HG02938 (cell line): ENCODE results near the gene PIGA.
A peak's percentile ranks its signal among the peaks of the same experiment; 100 is the strongest.
"Not testable (repeated sequence)": the region's sequence is repeated elsewhere in the genome, so short reads cannot be mapped to it uniquely, and the experiment has no call there.

ENCODE experiments used
- ATAC-seq: cut with Tn5 transposase; IDR thresholded peaks from one replicate; pipeline ENCODE4 v1.9.1; 2021; ENCODE audit warnings: mild to moderate bottlenecking, moderate library complexity; ENCODE audit not compliant: unreplicated experiment

The PIGA gene

GRCh38 chrX:15322072-15322471, 13.3 kb downstream of the PIGA start:
- ATAC-seq = no peak

DNA sequence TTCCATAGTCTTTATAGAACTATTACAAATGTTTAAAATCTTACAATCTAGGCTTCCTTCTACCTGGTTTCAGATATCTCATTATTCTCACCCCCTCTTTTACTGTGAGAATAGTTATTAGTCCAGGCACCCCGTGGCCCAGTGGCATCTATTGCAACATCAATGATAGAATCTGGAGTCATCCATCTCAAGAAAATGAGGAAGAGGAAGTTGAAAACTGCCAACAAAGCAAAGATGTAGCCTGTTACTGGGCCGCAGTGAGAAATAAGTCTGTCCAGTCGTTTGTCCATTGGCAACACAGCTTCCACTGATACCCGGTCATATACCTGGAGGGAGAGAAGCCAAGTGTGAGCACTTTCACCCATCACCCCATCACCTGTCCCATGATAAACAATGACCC, 13.9 kb downstream of the PIGA start:
- ATAC-seq = no peak

DNA sequence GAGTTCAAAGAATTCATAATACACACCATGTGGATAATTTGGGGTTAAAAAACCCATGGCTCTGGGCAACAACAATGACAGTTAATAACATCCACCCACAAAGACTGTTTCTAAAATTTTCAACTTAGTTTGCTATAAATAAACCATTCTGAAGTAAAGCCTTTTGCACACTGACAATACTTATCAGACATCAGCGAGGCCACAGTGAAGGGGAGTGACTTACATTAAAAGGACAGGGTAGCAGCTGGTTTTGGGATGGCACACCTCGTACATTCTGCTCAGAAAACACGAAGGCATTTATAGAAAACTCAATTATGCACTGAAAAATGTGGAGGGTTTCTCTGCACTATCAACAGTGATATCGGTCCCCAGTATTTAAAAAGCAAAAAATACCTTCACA, 15.0 kb downstream of the PIGA start:
- no peak for ATAC-seq

GRCh38 chrX:15319075-15319474, 16.2 kb downstream of the PIGA start:
- no peak for ATAC-seq

GRCh38 chrX:15315509-15315908, 19.8 kb downstream of the PIGA start, which contains the start of gene ASB11:
TSS of gene ASB11 (minus strand) at chrX:15315640. CDS start at chrX:15315605, 35 bp downstream.
- no peak for ATAC-seq

GRCh38 chrX:15314472-15314871, 20.9 kb downstream of the PIGA start:
- ATAC-seq = no peak

- no peak for ATAC-seq
Measured at GRCh38 chrX:15311119-15311518, 24.2 kb downstream of the PIGA start.

- ATAC-seq = no peak
Measured at GRCh38 chrX:15310117-15310516, 25.2 kb downstream of the PIGA start.

GRCh38 chrX:15305899-15306298, 29.4 kb downstream of the PIGA start:
- ATAC-seq = not testable (repeated sequence)

- no peak for ATAC-seq
Measured at GRCh38 chrX:15301924-15302323, 33.4 kb downstream of the PIGA start.

- ATAC-seq = no peak
Measured at GRCh38 chrX:15299941-15300851, 35.1 kb downstream of the PIGA start.

- ATAC-seq = no peak
Measured at GRCh38 chrX:15298780-15299179, 36.5 kb downstream of the PIGA start.

DNA sequence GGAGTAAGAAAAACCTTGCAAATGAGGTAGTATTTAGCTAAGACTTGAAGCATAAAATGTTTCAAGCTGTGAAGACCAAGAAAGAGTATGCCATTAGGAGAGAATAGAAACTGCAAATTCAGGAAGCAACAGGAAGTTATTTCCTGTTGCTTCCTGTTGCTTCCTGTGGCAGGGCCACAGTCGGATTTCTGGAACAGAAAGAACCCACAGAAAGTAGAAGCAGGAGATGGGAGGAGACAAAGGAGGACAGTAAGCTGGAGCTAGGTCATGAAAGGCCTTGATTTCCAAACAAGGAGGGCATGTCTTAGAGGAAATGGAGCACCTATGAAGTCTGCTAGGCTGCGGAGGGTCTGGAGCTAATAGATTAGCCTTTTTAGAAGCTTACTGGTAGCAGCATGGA, 37.1 kb downstream of the PIGA start:
- ATAC-seq = no peak

DNA sequence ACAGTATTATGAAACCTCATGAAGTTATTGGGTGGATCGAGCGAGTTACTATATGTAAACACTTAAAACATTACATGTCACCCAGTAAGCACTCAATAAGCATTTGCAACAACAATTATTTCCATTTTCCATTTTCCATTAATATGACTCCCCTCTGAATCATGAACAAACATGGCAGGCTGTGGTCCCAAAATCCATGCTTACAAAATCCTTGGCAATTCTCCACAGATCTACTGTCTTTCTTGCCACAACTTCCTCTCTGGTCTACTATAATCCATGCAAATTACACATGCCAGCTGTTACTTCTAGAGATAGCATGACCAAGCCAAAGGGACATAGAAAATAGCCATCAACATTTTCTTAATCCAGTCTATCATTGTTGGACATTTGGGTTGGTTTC, 41.9 kb downstream of the PIGA start:
- no peak for ATAC-seq

DNA sequence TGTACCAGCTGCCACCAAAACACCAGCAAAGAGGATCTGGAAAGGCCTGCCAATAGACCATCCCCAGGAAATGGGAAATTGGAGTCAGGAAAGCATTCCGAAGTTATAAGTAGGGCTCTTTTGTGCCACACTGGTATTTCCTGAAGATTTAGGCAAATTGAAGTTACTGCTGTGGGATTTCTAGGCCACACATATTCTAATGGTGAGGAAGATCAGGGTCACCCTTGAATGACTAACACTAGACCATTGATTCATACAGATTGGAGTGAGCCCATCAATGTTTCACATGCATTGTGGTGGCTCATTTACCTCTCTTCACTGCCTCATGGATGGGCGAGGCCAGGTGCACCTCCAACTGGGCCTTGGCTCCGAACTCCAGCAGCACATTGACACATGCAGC, 42.5 kb downstream of the PIGA start:
- ATAC-seq = no peak

DNA sequence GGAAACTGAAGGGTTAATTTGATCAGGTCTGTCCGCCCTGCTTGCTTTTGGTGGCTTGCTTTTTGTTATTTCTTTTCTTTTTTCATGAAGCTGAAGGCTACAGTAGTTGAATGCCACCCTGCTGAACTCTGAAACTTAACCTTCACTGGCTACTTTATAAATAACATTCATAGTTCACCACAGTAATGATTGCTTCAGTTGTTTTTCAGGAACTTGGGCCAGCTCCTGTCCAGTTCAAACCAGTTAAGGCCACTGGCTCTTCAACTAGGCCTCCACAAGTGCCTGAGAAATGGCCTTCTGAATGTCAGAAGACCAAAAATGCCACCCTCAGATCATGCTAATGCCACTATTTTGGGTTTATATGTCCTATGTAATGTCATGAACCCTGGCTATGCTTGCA, 57.7 kb downstream of the PIGA start:
- no peak for ATAC-seq

DNA sequence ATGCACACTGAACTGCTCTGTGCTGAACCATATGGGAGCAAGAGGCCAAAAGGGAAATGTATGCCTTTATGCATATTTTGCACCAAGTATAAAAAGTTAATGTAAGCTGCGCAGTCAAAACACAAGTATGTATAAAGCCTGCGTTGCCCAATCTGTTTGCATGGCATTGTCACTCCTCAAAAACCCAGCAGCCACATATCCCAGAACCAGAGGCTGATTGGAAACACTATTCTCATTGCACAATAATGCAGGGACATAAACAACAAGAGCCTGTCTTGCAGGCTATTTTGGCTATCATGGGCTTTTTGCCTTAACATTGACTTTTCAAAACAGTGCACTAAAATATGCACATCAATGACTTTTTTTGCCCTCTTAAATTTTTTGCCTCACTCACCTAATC, 60.4 kb downstream of the PIGA start:
- no peak for ATAC-seq

DNA sequence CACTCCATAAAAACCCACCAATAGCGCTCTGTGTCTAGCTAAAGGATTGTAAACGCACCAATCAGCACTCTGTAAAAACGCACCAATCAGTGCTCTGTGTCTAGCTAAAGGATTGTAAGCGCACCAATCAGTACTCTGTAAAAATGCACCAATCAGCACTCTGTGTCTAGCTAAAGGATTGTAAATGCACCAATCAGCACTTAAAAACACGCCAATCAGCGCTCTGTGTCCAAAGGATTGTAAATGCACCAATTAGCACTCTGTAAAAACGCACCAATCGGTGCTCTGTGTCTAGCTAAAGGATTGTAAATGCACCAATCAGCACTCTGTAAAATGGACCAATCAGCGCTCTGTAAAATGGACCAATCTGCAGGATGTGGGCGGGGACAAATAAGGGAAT, 62.0 kb downstream of the PIGA start:
- ATAC-seq = not testable (repeated sequence)

DNA sequence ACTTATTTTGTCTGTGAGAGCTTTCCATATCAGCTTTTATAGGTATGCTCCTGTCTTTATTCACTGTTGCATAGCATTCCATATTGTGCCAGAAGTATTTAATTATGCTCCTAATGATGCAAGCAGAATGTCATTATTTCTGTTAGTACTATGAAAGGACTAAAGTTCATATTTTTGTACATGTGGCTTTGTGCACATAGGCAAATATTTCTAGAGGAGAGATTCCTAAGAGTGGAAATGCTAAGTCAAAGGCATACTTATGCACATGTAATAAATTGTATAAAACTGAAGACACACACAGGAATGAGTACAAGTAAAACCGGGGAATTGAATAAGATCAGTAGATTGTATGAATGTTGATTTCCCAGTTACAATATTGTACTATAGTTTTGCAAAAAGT, 63.6 kb downstream of the PIGA start:
- no peak for ATAC-seq

GRCh38 chrX:15269618-15270521, 65.5 kb downstream of the PIGA start, which contains the start of gene ASB9:
TSS of gene ASB9 (minus strand) at chrX:15270083. CDS start at chrX:15269874, 209 bp downstream.
- ATAC-seq = peak; percentile 62
